GM12864 (cell line): ENCODE measurements around the gene ZNF813.

ENCODE experiments used
- DNase-seq: peaks from one replicate; pipeline ENCODE4 v3.0.0-alpha.2; 2011; ENCODE audit warnings: low read depth
- H3K4me3 ChIP-seq: 2 replicates; pipeline ENCODE4 v1.5.1; 2011; ENCODE audit warnings: mild to moderate bottlenecking, low read depth, low read length, control low read depth
- TF ChIP-seq, protein P1 (sequence below): IDR thresholded peaks from 2 replicates; pipeline ENCODE4 v1.5.1; 2011; ENCODE audit warnings: low read depth, mild to moderate bottlenecking, moderate library complexity, low read length, control low read depth, inconsistent platforms; ENCODE audit errors: missing control alignments

Gene ZNF813

DNA sequence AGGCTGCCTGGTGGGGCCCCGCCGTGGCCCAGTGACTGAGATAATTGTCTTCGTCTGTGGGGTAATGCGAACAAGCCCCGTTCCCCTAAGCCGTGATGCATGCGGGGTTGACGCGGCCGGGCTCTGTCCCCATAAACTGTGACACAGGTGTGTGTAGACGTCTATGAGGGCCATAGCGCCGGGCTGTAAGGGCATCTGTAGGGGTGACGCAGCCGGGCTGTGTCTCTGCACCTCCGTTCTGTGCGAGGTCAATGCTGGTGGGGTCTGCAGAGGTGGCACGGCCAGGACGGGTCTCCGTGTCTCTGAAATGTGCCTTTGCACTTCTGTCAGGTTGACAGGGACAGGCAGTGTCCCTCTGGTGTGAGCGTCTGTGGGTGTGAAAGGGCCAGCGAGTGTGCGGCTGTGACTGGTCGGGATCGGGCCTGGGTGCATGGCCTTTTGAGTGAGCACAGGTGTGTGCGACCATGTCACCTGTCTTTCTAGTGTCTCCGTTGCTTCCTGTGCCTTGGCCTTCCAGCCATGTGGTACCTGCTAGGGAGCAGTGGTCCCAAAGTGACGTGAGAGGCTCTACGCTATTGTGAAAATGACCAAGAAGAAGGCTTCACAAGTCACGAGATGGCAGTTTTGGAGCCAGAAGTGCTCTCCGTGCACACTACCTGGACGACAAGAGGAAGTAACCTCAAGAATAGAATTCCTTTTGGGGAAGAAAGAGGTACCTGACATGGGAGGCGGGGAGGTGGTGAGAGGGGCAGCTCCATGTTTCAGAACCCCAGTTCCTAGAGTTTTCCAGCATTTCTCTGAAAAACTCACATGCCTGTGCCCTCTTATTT is 54.1 kb downstream of the ZNF813 start:
- H3K4me3 ChIP-seq, result peak overlapping the region; percentile 76
- no peak for DNase-seq
- TF ChIP-seq, protein P1, sequence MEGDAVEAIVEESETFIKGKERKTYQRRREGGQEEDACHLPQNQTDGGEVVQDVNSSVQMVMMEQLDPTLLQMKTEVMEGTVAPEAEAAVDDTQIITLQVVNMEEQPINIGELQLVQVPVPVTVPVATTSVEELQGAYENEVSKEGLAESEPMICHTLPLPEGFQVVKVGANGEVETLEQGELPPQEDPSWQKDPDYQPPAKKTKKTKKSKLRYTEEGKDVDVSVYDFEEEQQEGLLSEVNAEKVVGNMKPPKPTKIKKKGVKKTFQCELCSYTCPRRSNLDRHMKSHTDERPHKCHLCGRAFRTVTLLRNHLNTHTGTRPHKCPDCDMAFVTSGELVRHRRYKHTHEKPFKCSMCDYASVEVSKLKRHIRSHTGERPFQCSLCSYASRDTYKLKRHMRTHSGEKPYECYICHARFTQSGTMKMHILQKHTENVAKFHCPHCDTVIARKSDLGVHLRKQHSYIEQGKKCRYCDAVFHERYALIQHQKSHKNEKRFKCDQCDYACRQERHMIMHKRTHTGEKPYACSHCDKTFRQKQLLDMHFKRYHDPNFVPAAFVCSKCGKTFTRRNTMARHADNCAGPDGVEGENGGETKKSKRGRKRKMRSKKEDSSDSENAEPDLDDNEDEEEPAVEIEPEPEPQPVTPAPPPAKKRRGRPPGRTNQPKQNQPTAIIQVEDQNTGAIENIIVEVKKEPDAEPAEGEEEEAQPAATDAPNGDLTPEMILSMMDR, result no peak

DNA sequence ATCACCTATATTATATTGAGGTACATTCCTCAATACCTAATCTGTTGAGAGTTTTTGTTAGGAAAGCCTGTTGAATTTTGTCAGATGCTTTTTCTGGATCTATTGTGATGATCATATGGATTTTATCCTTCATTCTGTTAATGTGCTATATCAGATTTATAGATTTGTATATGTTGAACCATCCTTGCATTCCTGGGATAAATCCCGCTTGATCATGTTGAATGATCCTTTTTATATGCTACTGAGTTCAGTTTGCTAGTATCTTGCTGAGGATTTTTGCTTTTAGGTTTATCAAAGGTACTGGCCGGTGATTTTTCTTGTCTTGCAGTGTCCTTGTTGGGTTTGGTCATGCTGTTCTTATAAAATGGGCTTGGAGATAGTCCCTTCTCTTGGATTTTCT is 58.4 kb downstream of the ZNF813 start:
- H3K4me3 ChIP-seq, result no peak overlapping the region
- DNase-seq, result no peak
- TF ChIP-seq, protein P1, result no peak

DNA sequence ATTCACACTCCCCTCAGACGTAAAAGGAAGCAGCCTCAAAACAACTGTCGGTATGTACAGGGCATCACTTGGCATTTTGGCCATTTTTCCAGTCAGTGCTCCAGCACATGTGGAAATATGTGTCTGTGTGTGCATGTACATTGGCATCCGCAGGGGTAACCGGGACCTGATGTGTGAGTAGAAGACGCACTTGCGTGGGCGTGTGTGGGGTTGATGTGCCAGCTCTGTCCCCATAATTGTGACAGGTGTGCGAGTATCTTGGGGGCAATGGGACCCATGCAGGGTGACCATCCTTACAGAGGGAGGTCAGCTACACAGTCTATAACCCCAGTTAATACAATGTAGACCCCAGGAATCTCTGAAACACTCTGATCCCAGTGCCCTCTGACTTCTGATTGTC is 63.1 kb downstream of the ZNF813 start:
- DNase-seq, result no peak
- TF ChIP-seq, protein P1, result no peak
- no peak overlapping the region for H3K4me3 ChIP-seq

DNA sequence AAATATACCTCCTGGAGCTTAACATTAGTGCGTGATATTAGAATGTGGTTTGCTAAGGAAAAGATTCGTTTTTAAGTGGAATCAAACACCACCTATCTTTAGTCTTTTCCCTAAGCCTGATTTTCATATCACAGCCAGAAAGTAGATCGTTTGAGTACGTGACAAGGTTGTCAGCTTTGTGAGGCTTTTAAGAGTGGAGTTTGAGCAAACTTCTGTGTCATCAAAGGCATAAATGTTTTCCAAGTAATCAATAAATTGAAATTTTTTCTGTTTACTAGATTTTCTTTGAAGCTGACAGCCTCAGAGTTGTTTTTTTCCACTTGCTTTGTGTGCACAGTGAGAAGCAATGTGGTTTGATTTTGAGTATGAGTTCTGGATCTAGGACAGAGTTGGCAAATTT is 63.9 kb downstream of the ZNF813 start:
- DNase-seq, result no peak
- TF ChIP-seq, protein P1, result no peak
- H3K4me3 ChIP-seq, result no peak overlapping the region

DNA sequence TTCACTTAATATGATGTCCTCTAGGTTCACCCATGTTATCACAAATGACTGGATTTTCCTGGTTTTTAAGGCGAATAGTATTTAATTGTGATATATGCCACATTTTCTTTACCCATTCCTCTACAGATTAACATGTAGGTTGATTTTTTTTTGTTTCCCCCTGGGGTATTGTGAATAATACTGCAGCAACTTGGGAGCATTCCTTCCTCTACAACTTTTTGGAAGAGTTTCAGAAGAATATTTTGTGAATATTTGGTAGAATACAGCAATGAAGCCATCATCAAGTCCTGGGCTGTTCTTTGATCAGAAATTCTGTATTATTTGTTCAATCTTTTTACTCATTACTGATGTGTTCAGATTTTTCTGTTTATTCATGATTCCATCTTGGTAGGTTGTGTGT is 64.8 kb downstream of the ZNF813 start:
- TF ChIP-seq, protein P1, result no peak
- DNase-seq, result no peak
- H3K4me3 ChIP-seq, result no peak overlapping the region

DNA sequence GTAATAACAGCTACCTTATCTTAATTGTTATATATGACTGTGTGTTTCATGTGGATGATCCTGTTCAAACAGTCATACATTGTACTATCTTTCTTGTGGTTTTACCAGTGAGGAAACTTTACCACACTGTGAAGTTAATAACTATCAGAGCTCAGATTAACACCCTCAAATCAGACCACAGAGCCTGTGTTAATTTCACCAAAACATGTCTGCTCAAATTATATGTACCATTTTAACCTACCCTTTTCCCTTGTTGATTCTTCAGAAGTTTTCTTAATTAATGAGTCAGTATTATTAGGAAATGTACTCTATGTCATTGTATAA is 68.7 kb downstream of the ZNF813 start:
- TF ChIP-seq, protein P1, result no peak
- no peak overlapping the region for H3K4me3 ChIP-seq
- no peak for DNase-seq

DNA sequence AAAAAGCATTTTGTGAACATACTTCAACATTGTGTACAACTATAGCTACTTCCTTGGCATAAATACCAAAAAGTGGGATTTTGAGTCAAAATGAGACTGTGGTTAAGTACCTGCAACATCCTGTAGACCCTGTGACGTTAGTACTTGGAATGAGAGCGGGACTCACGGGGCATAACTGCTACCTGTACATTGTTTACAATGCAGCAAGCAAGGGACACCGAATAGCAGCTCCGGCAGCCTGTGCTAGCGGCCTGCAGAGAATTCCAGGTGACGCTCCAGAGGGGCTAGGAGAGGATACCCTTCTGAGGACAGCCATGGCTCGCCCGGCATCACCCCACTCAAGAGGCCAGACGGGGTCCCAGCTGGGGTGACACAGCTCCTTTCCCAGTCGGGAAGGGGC is 69.6 kb downstream of the ZNF813 start:
- no peak for DNase-seq
- TF ChIP-seq, protein P1, result no peak

More for the DNA sequence above, 69.6 kb downstream of the ZNF813 start:
- H3K4me3 ChIP-seq, result peak overlapping the region; percentile 91
